Measurements from ENCODE around the gene ITGAV. TPM values are rescaled to one million over a fixed set of nuclear protein-coding genes. Genes with fewer than 3 reads are reported as not detected.

ITGAV gene
- total and polyA plus RNA-seq, 4 donors, result 6.6 to 31.3 (median 12.0) TPM

- no peak overlapping the region for H3K27ac ChIP-seq (ENCODE audit: low read depth in 1 of 2, low read length in 2 of 2)
- H3K4me3 ChIP-seq (ENCODE audit: low read depth in 1 of 3, low read length in 3 of 3), result no peak overlapping the region
- H3K9me3 ChIP-seq (ENCODE audit: control insufficient read depth in 4 of 4, low read length in 3 of 4), result no peaks in the 10 kb centered on the region
- 82% methylated on average over 8 of the region's 8 CpGs for WGBS
- TF ChIP-seq ATF3 (IDR thresholded peaks at IDR 0.05), result no peak
- no peak for TF ChIP-seq REST (IDR thresholded peaks at IDR 0.05)
- no peak for TF ChIP-seq JUND (IDR thresholded peaks at IDR 0.05)
- no peak for TF ChIP-seq RXRA (IDR thresholded peaks at IDR 0.05)
- TF ChIP-seq TAF1 (conservative IDR thresholded peaks at IDR 0.05), result no peak
- no peak for TF ChIP-seq GABPA (IDR thresholded peaks at IDR 0.05 in 1 of 2, conservative IDR thresholded peaks at IDR 0.05 in 1 of 2)
- TF ChIP-seq SP1 (IDR thresholded peaks at IDR 0.05), result no peak
- TF ChIP-seq FOXA1 (IDR thresholded peaks at IDR 0.05), result no peak
- no peak for TF ChIP-seq RAD21 (IDR thresholded peaks at IDR 0.05)
- no peak for TF ChIP-seq YY1 (IDR thresholded peaks at IDR 0.05)
- no peak for TF ChIP-seq CTCF (IDR thresholded peaks at IDR 0.05; ENCODE audit: low read depth, low read length, missing input control)
- TF ChIP-seq HNF4A (conservative IDR thresholded peaks at IDR 0.05), result no peak
- TF ChIP-seq ZBTB33 (IDR thresholded peaks at IDR 0.05), result no peak
- TF ChIP-seq MAX (IDR thresholded peaks at IDR 0.05), result no peak
- no peak for TF ChIP-seq EGR1 (IDR thresholded peaks at IDR 0.05; ENCODE audit: low read depth in 2 of 2)
- no peak for TF ChIP-seq NR2F2 (IDR thresholded peaks at IDR 0.05)
- no peak for TF ChIP-seq FOXA2 (IDR thresholded peaks at IDR 0.05)
- TF ChIP-seq HNF4G (IDR thresholded peaks at IDR 0.05), result no peak
- no peak overlapping the region for H3K9ac ChIP-seq (ENCODE audit: low read depth in 1 of 2, low read length in 2 of 2)
- no peaks in the 10 kb centered on the region for H3K4me1 ChIP-seq (ENCODE audit: control insufficient read depth in 4 of 4, insufficient read depth in 4 of 4, low read length in 3 of 4)
- H3K36me3 ChIP-seq (ENCODE audit: control insufficient read depth in 4 of 4, insufficient read depth in 3 of 4, low read depth in 1 of 4, low read length in 3 of 4), result no peaks in the 10 kb centered on the region
- no peak for DNase-seq (ENCODE audit: low spot score)
- H3K27me3 ChIP-seq (ENCODE audit: control insufficient read depth in 4 of 4, insufficient read depth in 4 of 4, low read length in 3 of 4), result no peaks in the 10 kb centered on the region
Measured at GRCh38 chr2:186554850-186555671, 34.8 kb upstream of the ITGAV start.

Data from liver (tissue), 9 donors.